GM12878 (cell line): ENCODE data around the gene DACH1. TPM values are rescaled to one million over a fixed set of nuclear protein-coding genes. Genes with fewer than 3 reads are reported as not detected.

Source experiments
- ATAC-seq: fragments of 200-7000 bp; cut with Tn5 transposase; 3 replicates; pipeline ENCODE4 v1.9.1; 2020; ENCODE audit warnings: mild to moderate bottlenecking, moderate library complexity
- BruUV-seq: library from RNA; stranded (reverse); fragments of 400-500 nt; replicated peaks from 2 replicates; lab custom pipeline; 2021; lab: Mats Ljungman, UMichigan
- CTCF ChIA-PET: fragments of 300-600 bp; sonication (Branson Sonifier 250); formaldehyde crosslinking; extraction: SDS; loops from one replicate; lab custom pipeline; 2021; ENCODE audit warnings: inconsistent platforms; lab: Yijun Ruan, JAX
- POLR2A ChIA-PET: fragments of 350-600 bp; formaldehyde crosslinking; extraction: SDS; loops from one replicate; lab custom pipeline; 2021; ENCODE audit warnings: inconsistent platforms; lab: Charles Lee
- RAD21 ChIA-PET: fragments of 300-600 bp; sonication (Branson Sonifier 250); formaldehyde crosslinking; loops from one replicate; lab custom pipeline; 2023; ENCODE audit warnings: antibody characterized with exemption; ENCODE audit not compliant: unreplicated experiment; lab: Charles Lee
- SMC1A ChIA-PET: fragments of 300-600 bp; sonication (Branson Sonifier 250); formaldehyde crosslinking; loops from one replicate; lab custom pipeline; 2023; ENCODE audit not compliant: unreplicated experiment, uncharacterized antibody; lab: Charles Lee
- DNase-seq: peaks from one replicate; pipeline ENCODE4 v3.0.0-alpha.2; 2011; ENCODE audit warnings: low read depth, low spot score
- FAIRE-seq: peaks from 3 replicates; lab custom pipeline; 2011; peaks lifted over from hg19 to GRCh38; lab: Jason Lieb, UNC
- H2AFZ ChIP-seq: 2 replicates; pipeline ENCODE4 v1.6.0; 2011; ENCODE audit warnings: low read depth, low read length, control low read depth; ENCODE audit not compliant: control insufficient read depth
- H3K27ac ChIP-seq: 2 replicates; pipeline ENCODE4 v1.5.1; 2011; ENCODE audit warnings: control low read depth; ENCODE audit not compliant: control insufficient read depth, insufficient read depth
- H3K27me3 ChIP-seq, 2 experiments: replicated peaks in 1 of 2; 2 replicates each; pipeline versions ENCODE4 v1.6.0 to v1.6.1; 2011; ENCODE audit warnings: low read length in 1 of 2; ENCODE audit not compliant: control insufficient read depth in 2 of 2, insufficient read depth in 2 of 2
- H3K36me3 ChIP-seq, 2 experiments: 2 replicates each; pipeline ENCODE4 v1.5.1; 2011; ENCODE audit warnings: low read length in 1 of 2; ENCODE audit not compliant: control insufficient read depth in 2 of 2, insufficient read depth in 2 of 2
- H3K4me1 ChIP-seq: 2 replicates; pipeline ENCODE4 v1.6.1; 2011; ENCODE audit warnings: mild to moderate bottlenecking, low read length, moderate library complexity, mixed read lengths; ENCODE audit not compliant: control insufficient read depth, insufficient read depth
- H3K4me2 ChIP-seq: 2 replicates; pipeline ENCODE4 v1.6.0; 2011; ENCODE audit warnings: control low read depth; ENCODE audit not compliant: control insufficient read depth, insufficient read depth
- H3K4me3 ChIP-seq: fragments of 200-600 bp; sonication (generic); 2 replicates; pipeline ENCODE4 v1.5.1; 2016
- H3K79me2 ChIP-seq: 2 replicates; pipeline ENCODE4 v1.6.0; 2011; ENCODE audit warnings: low read length; ENCODE audit not compliant: control insufficient read depth, insufficient read depth
- H3K9ac ChIP-seq: 2 replicates; pipeline ENCODE4 v1.8.0; 2011; ENCODE audit warnings: low read length, control low read depth, mixed read lengths; ENCODE audit not compliant: control insufficient read depth, insufficient read depth
- H3K9me3 ChIP-seq: replicated peaks from 3 replicates; pipeline ENCODE4 v1.5.1; 2011; ENCODE audit warnings: mild to moderate bottlenecking, low read length; ENCODE audit not compliant: control insufficient read depth, insufficient read depth
- H4K20me1 ChIP-seq: 2 replicates; pipeline ENCODE4 v1.6.0; 2011; ENCODE audit not compliant: control insufficient read depth, insufficient read depth
- EP300 ChIP-seq, 2 experiments: fragments of 150-350 bp in 1 of 2; IDR thresholded peaks; 2 replicates each; pipeline ENCODE4 v1.6.1; 2011 to 2012; ENCODE audit warnings: low read depth in 2 of 2, low read length in 2 of 2, borderline replicate concordance in 1 of 2, improper control_type of control experiment in 1 of 2, inconsistent platforms in 1 of 2; ENCODE audit not compliant: control insufficient read depth in 1 of 2
- PAX5 ChIP-seq: IDR thresholded peaks from 2 replicates; pipeline ENCODE4 v1.6.1; 2011; ENCODE audit warnings: low read depth, low read length, borderline replicate concordance
- PML ChIP-seq: IDR thresholded peaks from 2 replicates; pipeline ENCODE4 v1.6.1; 2012; ENCODE audit warnings: low read length, inconsistent platforms
- POLR2A ChIP-seq: IDR thresholded peaks from 2 replicates; pipeline ENCODE4 v1.6.1; 2011; ENCODE audit warnings: low read depth, mild to moderate bottlenecking, low read length
- POLR2AphosphoS2 ChIP-seq: IDR thresholded peaks from 2 replicates; pipeline ENCODE4 v1.6.1; 2011; ENCODE audit warnings: low read depth, mild to moderate bottlenecking, low read length, improper control_type of control experiment, moderate library complexity
- RCOR1 ChIP-seq: conservative IDR thresholded peaks from 2 replicates; pipeline ENCODE4 v1.6.1; 2012; ENCODE audit warnings: low read depth, low read length, improper control_type of control experiment
- TARDBP ChIP-seq: IDR thresholded peaks from 2 replicates; pipeline ENCODE4 v1.6.1; 2016; ENCODE audit warnings: borderline replicate concordance
- TBL1XR1 ChIP-seq: IDR thresholded peaks from 2 replicates; pipeline ENCODE4 v1.6.1; 2012; ENCODE audit warnings: low read depth, low read length, improper control_type of control experiment
- ZNF217 ChIP-seq: fragments of 450-650 bp; IDR thresholded peaks from 2 replicates; pipeline ENCODE4 v1.6.1; 2017; ENCODE audit warnings: antibody characterized with exemption, mild to moderate bottlenecking
- WGBS: methylation state at CpG from one replicate; pipeline ENCODE4 v1.1.6; 2016; ENCODE audit warnings: low lambda C conversion rate; ENCODE audit not compliant: insufficient replicate concordance, insufficient coverage; ENCODE audit errors: missing lambda C conversion rate; 5-methylcytosine and 5-hydroxymethylcytosine counted together
- in situ Hi-C: fragments of 300-500 bp; cut with MboI; formaldehyde crosslinking; loops from 9 replicates; pipeline ENCODE4 v1.14.3; 2018; ENCODE audit warnings: mixed read lengths
- intact Hi-C: fragments of 100-400 bp; cut with micrococcal nuclease; formaldehyde crosslinking; loops from one replicate; pipeline ENCODE4 v1.14.2; 2022; ENCODE audit not compliant: unreplicated experiment
- polyA plus RNA-seq, 11 experiments: library from polyadenylated mRNA; depleted of rRNA in 4 of 11; unstranded in 6 of 11; stranded (reverse) in 5 of 11; fragments of >200 nt; fragmentation: Nextera tagmentation in 4 of 11; fragmentation: Illumina TruSeq in 1 of 11; extraction: Ambion mirVana in 4 of 11; extraction: Trizol in 1 of 11; gene quantifications; 1 replicate in 1 of 11; 2 replicates in 10 of 11; pipeline versions ENCODE4 v1.2.1 to v1.2.3, GENCODE V29; 2011 to 2016; ENCODE audit warnings: inconsistent platforms in 2 of 11, missing spikeins in 2 of 11, low read depth in 1 of 11
- total RNA-seq, 4 experiments: library from RNA; depleted of rRNA in 3 of 4; stranded (reverse); fragments of >200 nt in 3 of 4; fragmentation: Illumina TruSeq in 1 of 4; extraction: Trizol in 1 of 4; gene quantifications; 2 replicates each; pipeline versions ENCODE4 v1.2.1 to v1.2.3, GENCODE V29; 2013 to 2021
- TF ChIP-seq, protein P1 (sequence below): fragments of 450-650 bp; IDR thresholded peaks from 2 replicates; pipeline ENCODE4 v1.6.1; 2016; ENCODE audit warnings: mild to moderate bottlenecking
- TF ChIP-seq, protein P2 (sequence below): IDR thresholded peaks from 2 replicates; pipeline ENCODE4 v1.6.1; 2012; ENCODE audit warnings: low read depth, low read length, improper control_type of control experiment

Gene DACH1
- total and polyA plus RNA-seq, 10 of the 15 experiments (the other 5 are each of a cell fraction or from before 2014, with no cell fraction given): 0.05 TPM; not detected in 9

- no peak for FAIRE-seq
These were observed 454.8 kb downstream of the DACH1 start for GRCh38 chr13:71412231-71412630.

More at GRCh38 chr13:71412231-71412630, 454.8 kb downstream of the DACH1 start:
- ChIA-PET SMC1A (no interaction called here), POLR2A (no interaction called here), RAD21 (no interaction called here), CTCF (no interaction called here)
- Histone ChIP-seq H3K27ac (no peak overlapping the region), H3K4me2 (no peak overlapping the region), H3K79me2 (no peaks in the 10 kb centered on the region), H3K9me3 (no peaks in the 10 kb centered on the region), H3K9ac (no peak overlapping the region), H3K36me3 (no peaks in the 10 kb centered on the region), H3K4me1 (no peaks in the 10 kb centered on the region), H4K20me1 (no peaks in the 10 kb centered on the region), H3K4me3 (no peak overlapping the region), H3K27me3 (no peaks in the 10 kb centered on the region), H2AFZ (no peak overlapping the region)
- WGBS: 0% methylated on average over 2 of the region's 2 CpGs
- no peak for ATAC-seq
- no peak for DNase-seq
- in situ Hi-C loops (no loop called here), intact Hi-C loops (no loop called here)
- no TSS peak for BruUV-seq
- TF ChIP-seq POLR2A: no peak
- TF ChIP-seq TARDBP: no peak
- TF ChIP-seq, protein P1, sequence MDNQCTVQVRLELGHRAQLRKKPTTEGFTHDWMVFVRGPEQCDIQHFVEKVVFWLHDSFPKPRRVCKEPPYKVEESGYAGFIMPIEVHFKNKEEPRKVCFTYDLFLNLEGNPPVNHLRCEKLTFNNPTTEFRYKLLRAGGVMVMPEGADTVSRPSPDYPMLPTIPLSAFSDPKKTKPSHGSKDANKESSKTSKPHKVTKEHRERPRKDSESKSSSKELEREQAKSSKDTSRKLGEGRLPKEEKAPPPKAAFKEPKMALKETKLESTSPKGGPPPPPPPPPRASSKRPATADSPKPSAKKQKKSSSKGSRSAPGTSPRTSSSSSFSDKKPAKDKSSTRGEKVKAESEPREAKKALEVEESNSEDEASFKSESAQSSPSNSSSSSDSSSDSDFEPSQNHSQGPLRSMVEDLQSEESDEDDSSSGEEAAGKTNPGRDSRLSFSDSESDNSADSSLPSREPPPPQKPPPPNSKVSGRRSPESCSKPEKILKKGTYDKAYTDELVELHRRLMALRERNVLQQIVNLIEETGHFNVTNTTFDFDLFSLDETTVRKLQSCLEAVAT: no peak
- TF ChIP-seq TBL1XR1: no peak
- no peak for TF ChIP-seq PAX5
- TF ChIP-seq RCOR1: no peak
- no peak for TF ChIP-seq ZNF217
- no peak for TF ChIP-seq PML
- TF ChIP-seq EP300 (IDR thresholded peaks at IDR 0.05; ENCODE audit: borderline replicate concordance in 1 of 2, control insufficient read depth in 1 of 2, low read depth in 2 of 2, low read length in 2 of 2): no peak
- TF ChIP-seq, protein P2, sequence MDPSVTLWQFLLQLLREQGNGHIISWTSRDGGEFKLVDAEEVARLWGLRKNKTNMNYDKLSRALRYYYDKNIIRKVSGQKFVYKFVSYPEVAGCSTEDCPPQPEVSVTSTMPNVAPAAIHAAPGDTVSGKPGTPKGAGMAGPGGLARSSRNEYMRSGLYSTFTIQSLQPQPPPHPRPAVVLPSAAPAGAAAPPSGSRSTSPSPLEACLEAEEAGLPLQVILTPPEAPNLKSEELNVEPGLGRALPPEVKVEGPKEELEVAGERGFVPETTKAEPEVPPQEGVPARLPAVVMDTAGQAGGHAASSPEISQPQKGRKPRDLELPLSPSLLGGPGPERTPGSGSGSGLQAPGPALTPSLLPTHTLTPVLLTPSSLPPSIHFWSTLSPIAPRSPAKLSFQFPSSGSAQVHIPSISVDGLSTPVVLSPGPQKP: no peak
- no peak for TF ChIP-seq POLR2AphosphoS2
